Bronchial epithelial cell (primary cell): Measurements from ENCODE around the gene HNRNPA0. TPM values are rescaled to one million over a fixed set of nuclear protein-coding genes. Genes with fewer than 3 reads are reported as not detected.
A peak's percentile ranks its signal among the peaks of the same experiment; 100 is the strongest.

ENCODE experiments used
- DNase-seq: peaks from one replicate; pipeline ENCODE4 v3.0.0-alpha.2; 2010; ENCODE audit warnings: low read depth
- FAIRE-seq: peaks from 2 replicates; lab custom pipeline; 2011; peaks lifted over from hg19 to GRCh38; lab: Jason Lieb, UNC
- H3K27me3 ChIP-seq: 2 replicates; pipeline ENCODE4 v1.5.1; 2011; ENCODE audit warnings: low read length; ENCODE audit not compliant: control insufficient read depth, insufficient read depth
- H3K36me3 ChIP-seq: 2 replicates; pipeline ENCODE4 v1.5.1; 2011; ENCODE audit warnings: low read length; ENCODE audit not compliant: control insufficient read depth, insufficient read depth
- H3K4me3 ChIP-seq: 2 replicates; pipeline ENCODE4 v1.5.1; 2011; ENCODE audit warnings: mild to moderate bottlenecking, low read depth, low read length, control low read depth
- total RNA-seq: library from RNA; depleted of rRNA; stranded (reverse); fragments of >200 nt; gene quantifications from 2 replicates; pipeline ENCODE4 v1.2.1, GENCODE V29; 2014
- TF ChIP-seq, protein P1 (sequence below): IDR thresholded peaks from 2 replicates; pipeline ENCODE4 v1.5.1; 2011; ENCODE audit warnings: mild to moderate bottlenecking, moderate library complexity, low read length, control low read depth, inconsistent platforms; ENCODE audit not compliant: insufficient read depth, severe bottlenecking

HNRNPA0 gene
- total RNA-seq, 1 donor from 2014 or later: 22.1 TPM

- no peak for DNase-seq
- Histone ChIP-seq H3K36me3 (no peaks in the 10 kb centered on the region), H3K4me3 (no peak overlapping the region), H3K27me3 (no peaks in the 10 kb centered on the region)
- TF ChIP-seq, protein P1, sequence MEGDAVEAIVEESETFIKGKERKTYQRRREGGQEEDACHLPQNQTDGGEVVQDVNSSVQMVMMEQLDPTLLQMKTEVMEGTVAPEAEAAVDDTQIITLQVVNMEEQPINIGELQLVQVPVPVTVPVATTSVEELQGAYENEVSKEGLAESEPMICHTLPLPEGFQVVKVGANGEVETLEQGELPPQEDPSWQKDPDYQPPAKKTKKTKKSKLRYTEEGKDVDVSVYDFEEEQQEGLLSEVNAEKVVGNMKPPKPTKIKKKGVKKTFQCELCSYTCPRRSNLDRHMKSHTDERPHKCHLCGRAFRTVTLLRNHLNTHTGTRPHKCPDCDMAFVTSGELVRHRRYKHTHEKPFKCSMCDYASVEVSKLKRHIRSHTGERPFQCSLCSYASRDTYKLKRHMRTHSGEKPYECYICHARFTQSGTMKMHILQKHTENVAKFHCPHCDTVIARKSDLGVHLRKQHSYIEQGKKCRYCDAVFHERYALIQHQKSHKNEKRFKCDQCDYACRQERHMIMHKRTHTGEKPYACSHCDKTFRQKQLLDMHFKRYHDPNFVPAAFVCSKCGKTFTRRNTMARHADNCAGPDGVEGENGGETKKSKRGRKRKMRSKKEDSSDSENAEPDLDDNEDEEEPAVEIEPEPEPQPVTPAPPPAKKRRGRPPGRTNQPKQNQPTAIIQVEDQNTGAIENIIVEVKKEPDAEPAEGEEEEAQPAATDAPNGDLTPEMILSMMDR: no peak
- FAIRE-seq: no peak
These were observed 4.0 kb upstream of the HNRNPA0 start for GRCh38 chr5:137758121-137758520.

DNA sequence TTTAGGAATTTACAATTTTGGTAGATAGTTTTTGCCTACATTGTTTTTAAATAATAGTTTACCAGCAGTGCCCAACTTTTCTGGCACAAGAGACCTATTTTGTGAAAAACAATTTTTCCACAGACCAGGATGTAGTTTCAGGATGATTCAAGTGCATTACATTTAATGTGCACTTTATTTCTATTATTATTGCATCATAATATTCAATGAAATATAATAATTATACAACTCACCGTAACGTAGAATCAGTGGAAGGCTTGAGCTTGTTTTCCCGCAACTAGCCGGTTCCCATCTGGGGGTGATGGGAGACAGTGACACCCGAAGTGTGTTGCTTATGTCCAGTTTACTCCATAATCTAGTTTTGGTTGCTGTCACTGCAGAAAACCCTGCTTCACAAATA lies 3.5 kb upstream of the HNRNPA0 start:
- no peak for DNase-seq
- Histone ChIP-seq H3K27me3 (no peaks in the 10 kb centered on the region), H3K36me3 (peaks cover 2% of the 10 kb centered on the region), H3K4me3 (no peak overlapping the region)
- TF ChIP-seq, protein P1: no peak
- FAIRE-seq: no peak

DNA sequence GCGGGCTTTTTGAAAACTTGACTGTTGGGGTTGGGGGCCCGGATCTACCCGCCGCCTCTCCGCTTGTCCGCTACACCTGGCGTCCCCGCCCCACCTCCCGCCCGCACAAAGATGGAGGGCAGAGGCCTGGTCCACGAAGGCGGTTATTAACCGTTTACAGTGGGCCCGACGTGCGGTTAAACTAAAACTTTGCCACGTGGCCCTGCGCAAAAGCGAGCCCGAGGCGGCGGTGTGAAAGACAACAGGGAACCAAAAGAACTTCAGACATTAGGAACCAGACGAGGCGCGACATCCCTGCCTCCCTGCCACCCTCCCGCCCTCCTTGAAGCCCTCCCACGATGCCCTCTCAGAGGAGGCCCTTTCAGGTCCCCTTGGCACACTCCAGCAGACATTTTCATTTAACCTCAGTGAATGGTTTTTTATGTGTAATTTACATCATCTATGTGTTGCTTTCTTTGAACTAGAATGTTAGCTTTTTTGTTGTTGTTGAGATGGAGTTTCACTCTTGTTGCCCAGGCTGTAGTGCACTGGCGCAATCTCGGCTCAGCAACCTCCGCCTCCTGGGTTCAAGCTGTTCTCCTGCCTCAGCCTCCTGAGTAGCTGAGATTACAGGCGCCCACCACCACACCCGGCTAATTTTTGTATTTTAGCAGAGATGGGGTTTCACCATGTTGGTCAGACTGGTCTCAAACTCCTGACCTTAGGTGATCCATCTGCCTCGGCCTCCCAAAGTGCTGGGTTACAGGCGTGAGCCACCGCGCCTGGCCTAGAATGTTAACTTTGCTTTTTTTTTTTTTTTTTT lies 999 bp upstream of the HNRNPA0 start:
- FAIRE-seq (no peak), DNase-seq (no peak)
- no peaks in the 10 kb centered on the region for H3K27me3 ChIP-seq
- TF ChIP-seq, protein P1: no peak
- H3K36me3 ChIP-seq: peaks cover 2% of the 10 kb centered on the region
- H3K4me3 ChIP-seq: peak overlapping the region; percentile 98

DNA sequence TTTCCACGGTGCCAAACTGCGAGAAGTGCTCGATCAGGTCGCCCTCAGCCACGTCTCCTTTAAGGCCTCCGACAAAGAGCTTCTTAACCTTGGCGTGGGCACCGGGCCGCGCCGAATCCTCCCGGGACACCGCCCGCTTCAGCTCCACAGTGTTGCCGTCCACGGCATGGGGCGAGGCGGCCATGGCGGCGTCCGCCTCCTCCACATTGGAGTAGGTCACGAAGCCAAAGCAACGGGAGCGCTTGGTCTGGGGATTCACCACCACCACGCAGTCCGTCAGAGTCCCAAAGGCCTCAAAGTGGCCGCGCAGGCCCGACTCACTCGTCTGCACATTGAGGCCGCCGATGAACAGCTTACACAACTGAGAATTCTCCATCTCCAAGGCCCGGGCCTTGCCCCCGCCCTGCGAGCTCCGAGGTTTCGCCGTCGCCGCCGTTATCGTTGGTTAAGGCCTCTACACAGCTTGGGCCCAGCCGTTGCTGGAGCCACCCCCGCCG lies 424 bp downstream of the HNRNPA0 start:
- Histone ChIP-seq H3K27me3 (no peaks in the 10 kb centered on the region), H3K36me3 (peaks cover 2% of the 10 kb centered on the region), H3K4me3 (peak overlapping the region; percentile 98)
- FAIRE-seq (no peak), DNase-seq (no peak)
- TF ChIP-seq, protein P1: no peak

- H3K36me3 ChIP-seq: peaks cover 2% of the 10 kb centered on the region
- H3K4me3 ChIP-seq: peak overlapping the region; percentile 98
- DNase-seq (peak; percentile 20), FAIRE-seq (no peak)
- TF ChIP-seq, protein P1: no peak
- no peaks in the 10 kb centered on the region for H3K27me3 ChIP-seq
These were observed 1.1 kb downstream of the HNRNPA0 start for GRCh38 chr5:137752905-137753690.
